ENCODE measurements around the gene SMIM5.

DNA sequence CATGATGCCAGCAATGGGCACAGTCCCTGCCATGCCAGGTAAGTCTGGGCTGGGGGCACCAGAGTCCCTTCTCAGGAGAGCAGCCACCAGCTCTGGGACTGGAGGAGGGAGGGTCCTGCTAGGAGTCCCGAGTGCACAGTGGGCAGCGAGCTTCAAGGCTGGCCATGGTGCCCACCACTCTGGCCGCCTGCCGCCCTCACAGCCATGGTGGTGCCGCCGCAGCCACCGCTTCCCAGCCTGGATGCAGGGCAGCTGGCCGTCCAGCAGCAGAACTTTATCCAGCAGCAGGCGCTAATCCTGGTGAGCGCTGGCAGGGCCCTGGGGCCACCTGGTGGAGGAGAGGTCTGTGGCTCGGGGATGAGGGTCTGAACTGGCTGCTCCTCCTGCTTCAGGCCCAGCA lies 17.9 kb upstream of the SMIM5 start:
- TF ChIP-seq, protein P1, sequence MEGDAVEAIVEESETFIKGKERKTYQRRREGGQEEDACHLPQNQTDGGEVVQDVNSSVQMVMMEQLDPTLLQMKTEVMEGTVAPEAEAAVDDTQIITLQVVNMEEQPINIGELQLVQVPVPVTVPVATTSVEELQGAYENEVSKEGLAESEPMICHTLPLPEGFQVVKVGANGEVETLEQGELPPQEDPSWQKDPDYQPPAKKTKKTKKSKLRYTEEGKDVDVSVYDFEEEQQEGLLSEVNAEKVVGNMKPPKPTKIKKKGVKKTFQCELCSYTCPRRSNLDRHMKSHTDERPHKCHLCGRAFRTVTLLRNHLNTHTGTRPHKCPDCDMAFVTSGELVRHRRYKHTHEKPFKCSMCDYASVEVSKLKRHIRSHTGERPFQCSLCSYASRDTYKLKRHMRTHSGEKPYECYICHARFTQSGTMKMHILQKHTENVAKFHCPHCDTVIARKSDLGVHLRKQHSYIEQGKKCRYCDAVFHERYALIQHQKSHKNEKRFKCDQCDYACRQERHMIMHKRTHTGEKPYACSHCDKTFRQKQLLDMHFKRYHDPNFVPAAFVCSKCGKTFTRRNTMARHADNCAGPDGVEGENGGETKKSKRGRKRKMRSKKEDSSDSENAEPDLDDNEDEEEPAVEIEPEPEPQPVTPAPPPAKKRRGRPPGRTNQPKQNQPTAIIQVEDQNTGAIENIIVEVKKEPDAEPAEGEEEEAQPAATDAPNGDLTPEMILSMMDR (IDR thresholded peaks at IDR 0.05) = peak; percentile 15
- TF ChIP-seq EZH2 (IDR thresholded peaks at IDR 0.05) (no peak), EZH2phosphoT487 (IDR thresholded peaks at IDR 0.05) (no peak)

All from neural progenitor cell (in vitro differentiated cells).